ENCODE data around the gene NPAT. TPM values are rescaled to one million over a fixed set of nuclear protein-coding genes. Genes with fewer than 3 reads are reported as not detected.

NPAT gene
- total and polyA plus RNA-seq, 2 experiments from 2014 or later: 3.7 to 14.3 TPM

DNA sequence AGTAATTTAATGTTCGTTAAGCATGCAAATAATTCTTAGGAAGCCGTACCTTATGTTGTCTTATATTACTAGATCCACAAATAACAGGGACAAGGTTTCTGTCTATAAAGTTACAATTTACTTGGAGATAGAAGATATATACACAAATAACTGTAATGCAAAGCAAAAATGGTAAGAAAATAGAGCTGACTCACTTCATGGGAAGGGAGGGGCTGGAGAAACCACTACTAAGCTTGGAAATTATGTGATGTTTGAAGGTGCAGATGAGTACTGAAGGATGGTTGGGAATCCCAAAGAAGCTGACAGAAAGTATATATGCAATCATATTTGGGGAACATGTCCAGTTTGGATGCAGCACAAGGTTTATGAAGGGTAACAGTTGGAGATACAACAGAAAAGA, 4.0 kb downstream of the NPAT start:
- no peaks in the 10 kb centered on the region for H3K9me3 ChIP-seq (ENCODE audit: low read depth)
- H3K27ac ChIP-seq: no peak overlapping the region
- no peak overlapping the region for H3K4me3 ChIP-seq
- H2AFZ ChIP-seq: no peak overlapping the region
- no peaks in the 10 kb centered on the region for H3K36me3 ChIP-seq (replicated peaks; ENCODE audit: insufficient read depth, low read depth)
- no peak for TF ChIP-seq EZH2 (IDR thresholded peaks at IDR 0.05; ENCODE audit: borderline replicate concordance)
- no peak for TF ChIP-seq EZH2phosphoT487 (IDR thresholded peaks at IDR 0.05; ENCODE audit: low read depth, severe bottlenecking, unreplicated experiment)
- TF ChIP-seq, protein P1, sequence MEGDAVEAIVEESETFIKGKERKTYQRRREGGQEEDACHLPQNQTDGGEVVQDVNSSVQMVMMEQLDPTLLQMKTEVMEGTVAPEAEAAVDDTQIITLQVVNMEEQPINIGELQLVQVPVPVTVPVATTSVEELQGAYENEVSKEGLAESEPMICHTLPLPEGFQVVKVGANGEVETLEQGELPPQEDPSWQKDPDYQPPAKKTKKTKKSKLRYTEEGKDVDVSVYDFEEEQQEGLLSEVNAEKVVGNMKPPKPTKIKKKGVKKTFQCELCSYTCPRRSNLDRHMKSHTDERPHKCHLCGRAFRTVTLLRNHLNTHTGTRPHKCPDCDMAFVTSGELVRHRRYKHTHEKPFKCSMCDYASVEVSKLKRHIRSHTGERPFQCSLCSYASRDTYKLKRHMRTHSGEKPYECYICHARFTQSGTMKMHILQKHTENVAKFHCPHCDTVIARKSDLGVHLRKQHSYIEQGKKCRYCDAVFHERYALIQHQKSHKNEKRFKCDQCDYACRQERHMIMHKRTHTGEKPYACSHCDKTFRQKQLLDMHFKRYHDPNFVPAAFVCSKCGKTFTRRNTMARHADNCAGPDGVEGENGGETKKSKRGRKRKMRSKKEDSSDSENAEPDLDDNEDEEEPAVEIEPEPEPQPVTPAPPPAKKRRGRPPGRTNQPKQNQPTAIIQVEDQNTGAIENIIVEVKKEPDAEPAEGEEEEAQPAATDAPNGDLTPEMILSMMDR (IDR thresholded peaks at IDR 0.05; ENCODE audit: poor library complexity): no peak
- no peaks in the 10 kb centered on the region for H3K9me2 ChIP-seq (replicated peaks; ENCODE audit: insufficient read depth)
- H3K4me2 ChIP-seq: no peak overlapping the region
- no peaks in the 10 kb centered on the region for H3K27me3 ChIP-seq
- no peaks in the 10 kb centered on the region for H4K20me1 ChIP-seq (ENCODE audit: insufficient read depth, poor library complexity, severe bottlenecking)
- H3K4me1 ChIP-seq (ENCODE audit: insufficient read depth): peaks cover 5% of the 10 kb centered on the region
- no peak for DNase-seq (ENCODE audit: low spot score)
- WGBS (ENCODE audit: low lambda C conversion rate, missing lambda C conversion rate): 95% methylated on average over 2 of the region's 2 CpGs
- H3K79me2 ChIP-seq: peaks cover 78% of the 10 kb centered on the region

DNA sequence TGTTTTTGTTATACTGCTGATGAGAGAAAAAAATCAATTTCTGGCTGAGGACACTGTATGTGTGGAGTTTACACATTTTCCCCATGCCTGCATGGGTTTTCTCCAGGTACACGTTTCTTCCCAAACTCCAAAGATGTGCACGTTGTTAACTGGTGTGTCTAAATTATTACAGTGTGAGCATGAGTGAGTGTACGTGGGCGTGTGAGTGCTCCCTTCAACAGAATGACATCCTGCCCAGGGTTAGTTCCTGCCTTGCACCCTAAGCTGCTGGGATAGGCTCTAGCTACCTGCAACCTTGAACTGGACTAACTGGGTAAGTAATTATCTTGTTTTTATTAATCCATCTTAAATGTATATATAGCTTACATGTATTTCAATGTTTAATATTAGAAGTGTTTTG, 5.5 kb downstream of the NPAT start:
- TF ChIP-seq, protein P1 (IDR thresholded peaks at IDR 0.05; ENCODE audit: poor library complexity): no peak
- no peak for TF ChIP-seq EZH2phosphoT487 (IDR thresholded peaks at IDR 0.05; ENCODE audit: low read depth, severe bottlenecking, unreplicated experiment)
- no peak for TF ChIP-seq EZH2 (IDR thresholded peaks at IDR 0.05; ENCODE audit: borderline replicate concordance)
- DNase-seq (ENCODE audit: low spot score): no peak
- WGBS (ENCODE audit: low lambda C conversion rate, missing lambda C conversion rate): 85% methylated on average over 4 of the region's 4 CpGs
- H3K4me3 ChIP-seq: no peak overlapping the region
- no peak overlapping the region for H3K4me2 ChIP-seq
- H3K4me1 ChIP-seq (ENCODE audit: insufficient read depth): peaks cover 5% of the 10 kb centered on the region
- peaks cover 87% of the 10 kb centered on the region for H3K79me2 ChIP-seq
- no peaks in the 10 kb centered on the region for H3K9me3 ChIP-seq (ENCODE audit: low read depth)
- H3K27me3 ChIP-seq: no peaks in the 10 kb centered on the region
- no peaks in the 10 kb centered on the region for H4K20me1 ChIP-seq (ENCODE audit: insufficient read depth, poor library complexity, severe bottlenecking)
- H2AFZ ChIP-seq: no peak overlapping the region
- no peaks in the 10 kb centered on the region for H3K9me2 ChIP-seq (replicated peaks; ENCODE audit: insufficient read depth)
- H3K27ac ChIP-seq: no peak overlapping the region
- H3K36me3 ChIP-seq (replicated peaks; ENCODE audit: insufficient read depth, low read depth): no peaks in the 10 kb centered on the region

DNA sequence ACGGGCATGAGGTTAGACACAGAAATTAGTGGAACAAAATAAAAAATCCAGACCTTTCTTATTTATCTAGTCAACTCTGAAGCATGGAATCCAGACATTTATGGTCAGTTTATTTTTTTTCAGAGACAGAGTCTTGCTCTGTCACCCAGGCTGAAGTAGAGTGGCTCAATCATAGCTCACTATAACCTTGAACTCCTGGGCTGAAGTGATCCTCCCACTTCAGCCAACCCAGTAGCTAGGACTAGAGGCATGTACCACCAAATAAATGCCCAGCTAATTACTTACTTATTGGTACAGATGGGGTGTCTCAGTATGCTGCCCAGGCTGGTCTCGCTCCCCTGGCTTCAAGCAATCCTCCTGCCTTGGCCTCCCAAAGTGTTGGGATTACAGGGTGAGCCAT, 8.7 kb downstream of the NPAT start:
- Histone ChIP-seq H4K20me1 (ENCODE audit: insufficient read depth, poor library complexity, severe bottlenecking) (no peaks in the 10 kb centered on the region), H3K4me3 (no peak overlapping the region), H3K4me2 (no peak overlapping the region), H3K9me3 (ENCODE audit: low read depth) (no peaks in the 10 kb centered on the region), H2AFZ (no peak overlapping the region), H3K4me1 (ENCODE audit: insufficient read depth) (no peaks in the 10 kb centered on the region), H3K36me3 (replicated peaks; ENCODE audit: insufficient read depth, low read depth) (no peaks in the 10 kb centered on the region), H3K79me2 (peaks cover 88% of the 10 kb centered on the region), H3K27me3 (no peaks in the 10 kb centered on the region), H3K27ac (no peak overlapping the region), H3K9me2 (replicated peaks; ENCODE audit: insufficient read depth) (no peaks in the 10 kb centered on the region)
- 98% methylated on average over 2 of the region's 2 CpGs for WGBS (ENCODE audit: low lambda C conversion rate, missing lambda C conversion rate)
- TF ChIP-seq, protein P1 (IDR thresholded peaks at IDR 0.05; ENCODE audit: poor library complexity): no peak
- TF ChIP-seq EZH2phosphoT487 (IDR thresholded peaks at IDR 0.05; ENCODE audit: low read depth, severe bottlenecking, unreplicated experiment): no peak
- no peak for TF ChIP-seq EZH2 (IDR thresholded peaks at IDR 0.05; ENCODE audit: borderline replicate concordance)
- no peak for DNase-seq (ENCODE audit: low spot score)

DNA sequence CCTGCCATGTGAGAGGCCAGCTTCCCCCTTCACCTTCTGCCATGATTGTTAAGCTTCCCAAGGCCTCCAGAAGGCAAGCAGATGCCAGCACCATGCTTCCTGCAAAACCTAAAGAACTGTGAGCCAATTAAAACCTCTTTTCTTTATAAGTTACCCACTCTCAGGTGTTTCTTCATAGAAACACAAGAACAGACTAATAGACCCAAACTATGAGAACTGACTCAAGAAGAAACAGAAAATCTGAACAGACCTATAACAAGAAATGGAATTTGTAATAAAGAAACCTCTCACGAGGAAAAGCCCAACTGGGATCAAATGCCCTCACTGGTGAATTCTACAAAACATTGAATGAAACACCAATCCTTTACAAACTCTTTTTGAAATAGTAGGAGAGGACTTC, 12.0 kb downstream of the NPAT start:
- Histone ChIP-seq H3K9me3 (ENCODE audit: low read depth) (no peaks in the 10 kb centered on the region), H2AFZ (no peak overlapping the region), H3K9me2 (replicated peaks; ENCODE audit: insufficient read depth) (no peaks in the 10 kb centered on the region), H3K4me3 (no peak overlapping the region), H3K27ac (no peak overlapping the region), H3K27me3 (no peaks in the 10 kb centered on the region), H4K20me1 (ENCODE audit: insufficient read depth, poor library complexity, severe bottlenecking) (no peaks in the 10 kb centered on the region), H3K36me3 (replicated peaks; ENCODE audit: insufficient read depth, low read depth) (no peaks in the 10 kb centered on the region), H3K4me2 (no peak overlapping the region), H3K4me1 (ENCODE audit: insufficient read depth) (no peaks in the 10 kb centered on the region), H3K79me2 (peaks cover 77% of the 10 kb centered on the region)
- 96% methylated on average over 1 of the region's 1 CpG for WGBS (ENCODE audit: low lambda C conversion rate, missing lambda C conversion rate)
- TF ChIP-seq, protein P1 (IDR thresholded peaks at IDR 0.05; ENCODE audit: poor library complexity): no peak
- TF ChIP-seq EZH2 (IDR thresholded peaks at IDR 0.05; ENCODE audit: borderline replicate concordance) (no peak), EZH2phosphoT487 (IDR thresholded peaks at IDR 0.05; ENCODE audit: low read depth, severe bottlenecking, unreplicated experiment) (no peak)
- DNase-seq (ENCODE audit: low spot score): no peak

All from hepatocyte (in vitro differentiated cells).